B cell (primary cell): Measurements from ENCODE around the gene ZNF280C.

Source experiments
- EZH2 ChIP-seq: IDR thresholded peaks from 2 replicates; pipeline ENCODE4 v1.6.1; 2012; ENCODE audit warnings: borderline replicate concordance, low read depth, mild to moderate bottlenecking, moderate library complexity, low read length; ENCODE audit not compliant: insufficient read depth, poor library complexity, severe bottlenecking
- TF ChIP-seq, protein P1 (sequence below): fragments of 200-600 bp; IDR thresholded peaks from one replicate; pipeline ENCODE4 v1.8.0; 2022; ENCODE audit warnings: antibody characterized with exemption, mild to moderate bottlenecking

DNA sequence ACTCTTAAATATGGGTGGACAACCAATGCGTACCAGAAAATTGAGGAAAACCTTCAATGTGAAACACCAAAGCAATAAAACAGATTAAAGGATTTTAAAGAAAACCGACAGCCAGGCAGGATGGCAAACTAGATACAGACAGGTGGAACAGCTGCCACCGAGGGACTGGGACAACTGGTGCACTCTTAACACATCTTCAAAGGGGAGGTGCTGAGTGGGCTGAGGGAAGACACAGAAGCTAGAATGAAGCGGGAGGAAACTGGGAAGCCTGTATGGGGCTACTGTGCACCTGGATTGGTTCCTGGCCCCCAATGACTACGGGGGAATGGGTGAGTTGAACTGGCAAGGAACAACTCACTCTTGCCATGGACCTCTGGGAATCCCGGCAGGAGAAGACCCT is 20.7 kb downstream of the ZNF280C start:
- TF ChIP-seq, protein P1, sequence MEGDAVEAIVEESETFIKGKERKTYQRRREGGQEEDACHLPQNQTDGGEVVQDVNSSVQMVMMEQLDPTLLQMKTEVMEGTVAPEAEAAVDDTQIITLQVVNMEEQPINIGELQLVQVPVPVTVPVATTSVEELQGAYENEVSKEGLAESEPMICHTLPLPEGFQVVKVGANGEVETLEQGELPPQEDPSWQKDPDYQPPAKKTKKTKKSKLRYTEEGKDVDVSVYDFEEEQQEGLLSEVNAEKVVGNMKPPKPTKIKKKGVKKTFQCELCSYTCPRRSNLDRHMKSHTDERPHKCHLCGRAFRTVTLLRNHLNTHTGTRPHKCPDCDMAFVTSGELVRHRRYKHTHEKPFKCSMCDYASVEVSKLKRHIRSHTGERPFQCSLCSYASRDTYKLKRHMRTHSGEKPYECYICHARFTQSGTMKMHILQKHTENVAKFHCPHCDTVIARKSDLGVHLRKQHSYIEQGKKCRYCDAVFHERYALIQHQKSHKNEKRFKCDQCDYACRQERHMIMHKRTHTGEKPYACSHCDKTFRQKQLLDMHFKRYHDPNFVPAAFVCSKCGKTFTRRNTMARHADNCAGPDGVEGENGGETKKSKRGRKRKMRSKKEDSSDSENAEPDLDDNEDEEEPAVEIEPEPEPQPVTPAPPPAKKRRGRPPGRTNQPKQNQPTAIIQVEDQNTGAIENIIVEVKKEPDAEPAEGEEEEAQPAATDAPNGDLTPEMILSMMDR = no peak
- TF ChIP-seq EZH2 = no peak
